SKM-1 treated with dmso at 0.1 percent for 144 hours (cell line): Measurements from ENCODE around the gene PCNX1.

ENCODE experiments used
- DNase-seq: peaks from one replicate; lab custom pipeline; 2025; ENCODE audit not compliant: unreplicated experiment; lab: John Stamatoyannopoulos, UW

PCNX1 gene

DNA sequence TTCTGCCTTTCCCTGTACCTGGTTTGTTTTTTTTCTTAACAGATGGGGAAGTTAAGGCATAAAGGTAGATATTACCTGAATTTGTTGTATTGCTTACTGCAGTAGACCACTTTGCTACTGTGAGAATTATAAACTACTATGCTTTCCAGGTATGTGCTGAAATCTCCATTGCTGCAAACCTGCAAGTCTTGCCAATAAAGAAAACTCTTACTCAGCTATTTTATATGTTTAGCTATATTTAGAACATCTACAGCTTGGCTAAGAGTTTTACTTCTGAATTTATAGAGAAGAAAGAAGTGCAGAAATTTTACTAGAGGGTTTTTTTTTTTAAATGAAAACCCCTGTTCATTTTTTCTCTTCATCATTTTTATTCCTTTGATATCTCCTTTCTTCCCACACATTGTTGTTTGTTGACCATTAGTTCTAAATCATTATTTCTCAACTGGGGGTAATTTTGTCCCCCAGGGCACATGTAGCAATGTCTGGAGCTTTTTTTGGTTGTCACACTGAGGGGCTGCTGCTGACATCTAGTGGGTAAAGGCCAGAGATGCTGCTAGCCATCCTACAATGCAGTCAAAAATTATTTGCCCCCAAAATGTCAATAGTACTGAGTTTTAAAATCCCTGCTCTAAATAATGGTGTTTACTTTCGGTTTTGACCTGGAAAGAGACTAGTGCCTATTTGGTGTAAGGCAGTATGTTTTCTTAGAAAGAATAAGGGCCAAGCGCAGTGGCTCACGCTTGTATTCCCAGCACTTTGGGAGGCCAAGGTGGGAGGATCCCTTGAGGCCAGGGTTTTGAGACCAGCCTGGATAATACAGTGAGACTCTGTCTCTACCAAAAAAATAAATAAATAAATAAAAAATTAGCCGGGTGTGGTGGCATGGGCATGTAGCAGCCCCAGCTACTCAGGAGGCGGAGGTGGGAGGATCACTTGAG is 48.6 kb downstream of the PCNX1 start:
- DNase-seq = no peak

DNA sequence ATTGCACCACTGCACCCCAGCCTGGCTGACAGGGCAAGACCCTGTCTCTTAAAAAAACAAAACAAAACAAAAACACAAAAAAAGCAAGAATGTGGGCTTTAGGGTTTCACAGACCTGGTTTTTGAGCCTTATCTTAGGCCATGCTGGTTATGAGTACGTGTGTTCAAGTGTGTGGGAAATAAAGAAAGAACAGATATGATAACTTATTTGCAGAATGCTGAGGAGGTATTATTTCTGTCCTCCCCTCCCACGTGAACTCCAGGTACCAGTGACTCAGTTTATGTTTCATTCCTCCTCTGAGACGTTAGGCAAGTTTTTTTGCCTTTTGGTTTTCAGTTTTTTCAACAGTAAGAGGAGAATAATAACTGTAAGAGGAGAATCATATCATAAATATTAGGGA is 49.3 kb downstream of the PCNX1 start:
- no peak for DNase-seq

GRCh38 chr14:70957710-70958109 is 50.5 kb downstream of the PCNX1 start:
- DNase-seq = no peak

GRCh38 chr14:70962935-70963334 is 55.7 kb downstream of the PCNX1 start:
- DNase-seq = no peak

DNA sequence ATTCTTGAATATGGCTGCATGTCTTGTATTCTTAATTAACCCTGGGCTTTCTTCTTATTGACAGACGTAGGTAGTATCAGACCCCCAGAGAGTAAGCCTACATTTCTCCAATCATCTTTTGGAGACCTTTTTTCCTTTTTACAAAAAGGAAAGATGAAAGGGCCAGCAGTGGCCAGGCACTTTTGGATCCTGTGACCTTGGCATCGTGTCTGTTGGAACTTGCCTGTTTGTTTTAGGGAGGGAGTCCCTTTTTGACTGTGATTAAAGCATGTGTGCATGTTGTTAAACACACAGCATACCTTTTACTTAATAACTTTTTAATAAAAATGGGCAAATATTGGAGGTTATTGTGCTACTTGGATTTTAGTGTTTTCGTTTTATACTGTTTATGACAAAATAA is 57.2 kb downstream of the PCNX1 start:
- DNase-seq = no peak

DNA sequence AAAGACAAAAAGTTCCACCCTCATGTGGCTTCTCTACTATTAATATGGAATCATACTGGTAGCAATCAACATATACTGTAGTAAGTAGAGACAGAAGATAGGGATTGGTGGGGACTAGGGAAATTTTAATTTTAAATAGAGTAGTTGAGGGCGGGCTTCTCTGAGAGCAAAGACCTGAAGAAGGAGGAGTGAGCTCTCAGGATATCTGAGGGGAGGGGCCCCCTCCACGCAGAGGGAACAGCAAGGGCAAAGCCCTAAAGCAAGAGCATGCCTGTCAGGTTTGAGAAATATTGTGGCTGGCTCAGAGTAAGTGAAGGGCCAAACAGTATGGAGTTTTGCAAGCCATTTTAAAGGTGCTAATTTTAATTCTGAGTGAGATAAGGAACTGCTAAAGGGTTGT is 64.3 kb downstream of the PCNX1 start:
- DNase-seq = no peak

DNA sequence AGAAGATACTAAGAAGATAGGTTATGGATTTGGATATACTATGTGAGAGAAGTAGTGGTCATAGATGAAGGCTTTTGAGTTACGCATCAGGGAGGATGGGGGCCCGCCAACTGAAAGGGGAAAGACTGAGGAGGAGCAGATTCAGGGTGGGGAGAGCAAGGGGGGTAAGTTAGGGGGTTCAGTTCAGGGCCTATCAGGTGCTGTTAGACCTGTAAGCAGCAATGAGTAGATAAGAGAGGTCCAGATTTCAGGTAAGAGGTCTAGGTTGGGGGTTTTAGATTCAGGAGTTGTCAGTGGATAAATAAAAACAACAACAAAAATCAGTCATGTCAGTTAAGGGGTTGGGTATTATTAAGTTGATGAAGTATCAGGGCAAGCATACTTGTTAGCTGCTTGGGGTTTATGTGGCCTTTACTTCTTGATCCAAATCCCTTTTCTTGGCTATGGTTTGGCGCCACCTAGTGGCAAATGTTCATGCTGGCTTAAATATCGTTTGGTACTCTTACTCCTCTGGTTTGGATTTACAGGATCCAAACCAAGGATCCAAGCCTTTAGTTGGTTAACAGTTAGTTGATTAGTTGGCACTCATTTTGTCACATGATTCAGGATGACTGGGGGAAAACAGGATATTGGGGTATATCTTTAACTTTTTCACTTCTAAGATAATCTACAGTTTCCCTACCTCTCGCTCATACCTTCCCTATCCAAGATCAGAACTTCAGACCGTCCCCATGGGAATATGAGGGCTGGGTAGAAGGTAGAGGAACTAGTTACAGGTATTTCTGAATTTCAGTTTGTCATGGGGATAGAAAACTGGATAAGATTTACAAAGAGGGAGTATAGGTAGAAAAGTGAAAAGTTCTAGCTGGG is 65.1 kb downstream of the PCNX1 start:
- DNase-seq = peak; percentile 21

DNA sequence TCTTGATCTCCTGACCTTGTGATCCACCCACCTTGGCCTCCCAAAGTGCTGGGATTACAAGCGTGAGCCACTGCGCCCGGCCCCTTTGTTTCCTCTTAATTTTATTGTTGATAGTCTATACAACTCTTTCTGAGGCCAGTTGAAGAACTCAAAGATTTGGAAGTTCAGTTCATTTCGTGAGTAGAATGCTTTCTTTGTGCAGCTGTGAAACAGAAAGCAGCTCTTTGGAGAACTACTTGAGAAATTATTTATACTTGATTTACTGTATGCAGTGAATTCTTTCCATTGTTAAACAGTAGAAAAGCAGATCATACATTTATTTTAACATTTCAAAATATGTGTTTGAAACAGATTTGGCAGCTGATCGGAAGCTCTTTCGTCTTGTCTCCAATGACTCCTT is 69.3 kb downstream of the PCNX1 start:
- no peak for DNase-seq

- no peak for DNase-seq
Measured at GRCh38 chr14:70981000-70981952, 74.0 kb downstream of the PCNX1 start.

GRCh38 chr14:70982200-70982599 is 74.9 kb downstream of the PCNX1 start:
- no peak for DNase-seq

GRCh38 chr14:70987041-70987440 is 79.8 kb downstream of the PCNX1 start:
- no peak for DNase-seq

DNA sequence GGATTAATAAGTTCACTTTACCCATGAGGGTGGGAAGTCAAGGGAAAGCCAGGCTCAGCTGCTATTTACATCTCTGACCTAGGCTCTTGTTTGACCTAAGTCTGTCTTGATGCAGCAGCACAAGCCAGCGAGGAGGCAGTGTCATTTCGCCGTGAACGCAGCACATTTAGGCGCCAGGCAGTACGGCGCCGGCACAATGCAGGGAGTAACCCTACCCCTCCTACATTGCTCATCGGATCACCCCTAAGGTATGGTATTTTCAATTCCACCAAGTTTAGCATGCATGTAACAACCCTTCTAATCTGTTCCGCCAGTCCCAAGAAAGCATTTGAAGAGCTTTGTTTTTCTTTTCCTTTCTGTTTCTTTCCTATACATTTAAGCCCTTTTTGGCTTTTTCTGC is 81.2 kb downstream of the PCNX1 start:
- DNase-seq = no peak

- no peak for DNase-seq
Measured at GRCh38 chr14:70993931-70994330, 86.7 kb downstream of the PCNX1 start.

DNA sequence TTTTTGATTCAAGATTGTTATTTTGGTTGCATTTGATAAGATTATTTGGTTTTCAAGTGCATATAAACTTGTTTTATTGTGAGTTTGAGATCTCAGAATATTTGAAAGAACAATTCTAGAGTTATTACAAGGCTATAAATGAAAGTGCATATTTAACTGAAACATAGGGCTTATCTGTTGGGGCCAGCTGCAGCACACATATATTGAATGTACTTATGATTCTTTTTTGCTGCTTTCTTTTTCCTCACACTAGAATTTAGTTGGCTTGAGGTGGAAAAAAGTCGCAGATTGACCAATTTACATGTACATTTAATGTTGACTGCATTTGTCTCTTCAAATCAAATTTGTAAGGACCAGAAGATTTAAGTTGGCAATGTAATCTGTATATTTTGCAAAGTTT is 88.0 kb downstream of the PCNX1 start:
- no peak for DNase-seq

- no peak for DNase-seq
Measured at GRCh38 chr14:70995671-70996070, 88.4 kb downstream of the PCNX1 start.

GRCh38 chr14:70999117-70999516 is 91.9 kb downstream of the PCNX1 start:
- no peak for DNase-seq

DNA sequence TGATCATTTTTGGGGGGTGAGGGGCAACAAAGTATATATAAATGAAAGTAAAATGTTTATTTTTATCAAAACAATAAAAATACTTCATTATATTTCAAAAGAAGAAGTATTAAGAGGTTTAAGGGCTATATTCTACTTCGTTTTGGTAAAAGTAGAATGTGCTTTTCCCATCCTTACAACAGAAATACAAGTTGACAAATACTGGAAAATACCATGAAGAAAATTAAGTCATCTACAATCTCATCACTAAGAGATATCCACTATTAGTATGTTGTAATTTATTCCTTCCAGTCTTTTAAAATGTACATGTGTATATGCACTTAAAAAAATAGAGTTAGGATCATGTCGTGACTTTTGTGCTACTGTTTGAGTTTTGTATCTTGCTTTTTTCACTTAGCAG is 92.8 kb downstream of the PCNX1 start:
- no peak for DNase-seq

DNA sequence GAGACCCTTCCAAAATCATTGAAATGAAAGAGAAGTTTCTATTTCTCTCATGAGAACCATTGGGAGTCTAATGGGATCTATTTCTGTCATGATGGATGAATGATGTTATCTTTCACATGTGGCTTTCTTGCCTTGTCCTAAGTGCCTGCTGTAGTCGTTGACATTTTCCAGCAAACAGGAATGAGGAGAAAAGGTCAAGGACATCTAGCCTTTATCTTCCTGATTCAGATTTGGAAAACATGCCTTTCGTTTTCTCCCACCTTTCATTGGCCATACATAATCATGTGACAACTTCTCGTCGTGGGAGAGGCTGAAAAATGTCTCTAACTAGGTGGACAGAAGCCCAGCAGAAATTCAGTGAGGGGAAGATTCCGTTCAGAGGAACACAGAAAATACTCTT is 94.5 kb downstream of the PCNX1 start:
- DNase-seq = no peak

DNA sequence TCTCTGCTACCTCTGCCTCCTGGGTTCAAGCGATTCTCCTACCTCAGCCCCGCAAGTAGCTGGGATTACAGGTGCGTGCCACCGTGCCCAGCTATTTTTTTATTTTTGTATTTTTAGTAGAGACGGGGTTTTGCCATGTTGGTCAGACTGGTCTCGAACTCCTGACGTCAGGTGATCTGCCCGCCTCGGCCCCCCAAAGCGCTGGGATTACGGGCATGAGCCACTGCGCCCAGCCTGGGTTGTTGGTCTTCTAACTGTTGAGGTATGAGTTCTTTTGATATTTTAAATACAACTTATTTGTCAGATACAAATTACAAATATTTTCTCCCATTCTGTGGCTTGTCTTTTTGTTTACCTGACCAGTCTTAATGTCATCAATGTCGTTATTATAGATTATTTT is 95.9 kb downstream of the PCNX1 start:
- DNase-seq = no peak

DNA sequence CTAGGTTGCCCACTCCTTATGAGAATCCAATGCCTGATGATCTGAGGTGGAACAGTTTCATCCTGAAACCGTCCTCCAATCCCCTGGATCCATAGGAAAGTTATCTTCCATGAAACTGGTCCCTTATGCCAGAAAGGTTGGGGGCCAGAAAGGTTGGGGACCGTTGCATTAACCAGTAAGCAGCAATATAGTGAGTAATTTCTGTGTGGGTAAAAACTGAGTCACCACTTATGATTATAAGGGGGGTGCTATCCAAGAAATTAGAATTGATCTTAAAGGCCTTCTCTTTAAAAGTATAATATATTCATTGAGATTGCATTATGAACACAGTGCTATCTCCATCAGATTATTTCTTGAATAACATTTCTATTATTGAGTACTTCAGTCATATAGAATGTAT is 97.2 kb downstream of the PCNX1 start:
- DNase-seq = no peak

DNA sequence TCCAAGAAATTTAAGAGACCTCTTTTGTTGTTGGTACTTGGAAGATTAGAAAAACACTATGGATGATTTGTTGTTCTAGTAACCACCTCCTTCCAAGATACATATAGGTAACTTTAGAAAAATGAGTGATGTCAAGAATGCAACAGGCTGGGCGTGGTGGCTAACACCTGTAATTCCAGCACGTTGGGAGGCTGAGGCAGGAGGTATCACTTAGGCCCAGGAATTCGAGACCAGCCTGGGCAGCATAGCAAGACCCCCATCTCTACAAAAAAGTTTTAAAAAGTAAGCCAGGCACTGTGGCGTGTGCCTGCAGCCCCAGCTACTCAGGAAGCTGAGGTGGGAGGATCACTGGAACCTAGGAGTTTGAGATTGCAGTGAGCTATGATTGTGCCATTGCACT is 97.8 kb downstream of the PCNX1 start:
- no peak for DNase-seq
